ENCODE measurements around the gene ATXN3L.
A peak's percentile ranks its signal among the peaks of the same experiment; 100 is the strongest.
"Not testable (repeated sequence)": the region's sequence is repeated elsewhere in the genome, so short reads cannot be mapped to it uniquely, and the experiment has no call there.

Gene ATXN3L

GRCh38 chrX:13307041-13307440 lies 12.8 kb downstream of the ATXN3L start:
- TF ChIP-seq, protein P1, sequence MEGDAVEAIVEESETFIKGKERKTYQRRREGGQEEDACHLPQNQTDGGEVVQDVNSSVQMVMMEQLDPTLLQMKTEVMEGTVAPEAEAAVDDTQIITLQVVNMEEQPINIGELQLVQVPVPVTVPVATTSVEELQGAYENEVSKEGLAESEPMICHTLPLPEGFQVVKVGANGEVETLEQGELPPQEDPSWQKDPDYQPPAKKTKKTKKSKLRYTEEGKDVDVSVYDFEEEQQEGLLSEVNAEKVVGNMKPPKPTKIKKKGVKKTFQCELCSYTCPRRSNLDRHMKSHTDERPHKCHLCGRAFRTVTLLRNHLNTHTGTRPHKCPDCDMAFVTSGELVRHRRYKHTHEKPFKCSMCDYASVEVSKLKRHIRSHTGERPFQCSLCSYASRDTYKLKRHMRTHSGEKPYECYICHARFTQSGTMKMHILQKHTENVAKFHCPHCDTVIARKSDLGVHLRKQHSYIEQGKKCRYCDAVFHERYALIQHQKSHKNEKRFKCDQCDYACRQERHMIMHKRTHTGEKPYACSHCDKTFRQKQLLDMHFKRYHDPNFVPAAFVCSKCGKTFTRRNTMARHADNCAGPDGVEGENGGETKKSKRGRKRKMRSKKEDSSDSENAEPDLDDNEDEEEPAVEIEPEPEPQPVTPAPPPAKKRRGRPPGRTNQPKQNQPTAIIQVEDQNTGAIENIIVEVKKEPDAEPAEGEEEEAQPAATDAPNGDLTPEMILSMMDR (IDR thresholded peaks at IDR 0.05; ENCODE audit: low read depth, low read length): no peak
- Histone ChIP-seq H3K9me3 (ENCODE audit: severe bottlenecking) (peaks cover 3% of the 10 kb centered on the region), H3K27me3 (ENCODE audit: insufficient read depth, low read depth, severe bottlenecking) (no peaks in the 10 kb centered on the region), H3K4me3 (ENCODE audit: low read depth, low read length) (no peak overlapping the region), H3K36me3 (no peaks in the 10 kb centered on the region), H3K27ac (no peak overlapping the region)
- DNase-seq: no peak

DNA sequence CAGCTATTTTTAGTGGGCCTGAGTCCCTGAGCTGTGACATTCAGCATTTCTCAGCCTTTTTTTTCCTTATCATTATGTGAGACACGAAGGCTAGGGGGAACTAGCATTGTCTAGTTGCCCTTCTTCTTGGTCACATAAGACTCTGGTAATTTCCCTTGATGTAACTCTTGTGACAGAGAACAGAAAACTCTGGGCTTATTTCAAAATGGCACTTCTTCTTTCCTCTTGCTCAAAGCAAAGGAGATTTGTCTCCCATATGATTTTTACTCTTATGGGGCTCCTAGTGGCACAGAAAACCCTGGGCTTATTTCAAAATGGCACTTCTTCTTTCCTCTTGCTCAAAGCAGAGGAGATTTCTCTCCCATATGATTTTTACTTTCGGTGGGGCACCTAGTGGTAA lies 14.7 kb downstream of the ATXN3L start:
- peak overlapping the region; percentile 78 for H3K27ac ChIP-seq

GRCh38 chrX:13304052-13304451 lies 15.8 kb downstream of the ATXN3L start:
- DNase-seq: no peak
- Histone ChIP-seq H3K36me3 (no peaks in the 10 kb centered on the region), H3K9me3 (ENCODE audit: severe bottlenecking) (peaks cover 3% of the 10 kb centered on the region), H3K27me3 (ENCODE audit: insufficient read depth, low read depth, severe bottlenecking) (no peaks in the 10 kb centered on the region), H3K4me3 (ENCODE audit: low read depth, low read length) (no peak overlapping the region), H3K27ac (peak overlapping the region; percentile 78)
- TF ChIP-seq, protein P1 (IDR thresholded peaks at IDR 0.05; ENCODE audit: low read depth, low read length): no peak

More for the DNA sequence above, 14.7 kb downstream of the ATXN3L start:
- peaks cover 3% of the 10 kb centered on the region for H3K9me3 ChIP-seq (ENCODE audit: severe bottlenecking)
- DNase-seq: peak; percentile 38
- H3K36me3 ChIP-seq: no peaks in the 10 kb centered on the region
- TF ChIP-seq, protein P1 (IDR thresholded peaks at IDR 0.05; ENCODE audit: low read depth, low read length): no peak
- H3K4me3 ChIP-seq (ENCODE audit: low read depth, low read length): no peak overlapping the region
- no peaks in the 10 kb centered on the region for H3K27me3 ChIP-seq (ENCODE audit: insufficient read depth, low read depth, severe bottlenecking)

DNA sequence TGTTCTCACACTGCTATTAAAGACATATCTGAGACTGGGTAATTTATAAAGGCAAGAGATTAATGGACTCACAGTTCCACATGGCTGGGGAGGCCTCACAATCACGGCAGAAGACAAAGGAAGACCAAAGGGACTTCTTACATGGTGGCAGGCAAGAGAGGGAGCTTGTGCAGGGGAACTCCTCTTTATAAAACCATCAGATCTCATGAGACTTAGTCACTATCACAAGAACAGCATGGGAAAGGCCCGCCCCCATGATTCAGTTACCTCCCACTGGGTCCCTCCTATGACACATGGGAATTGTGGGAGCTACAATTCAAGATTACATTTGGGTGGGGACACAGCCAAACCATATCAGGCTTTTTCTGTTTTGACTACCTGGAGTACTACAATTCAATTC lies 16.6 kb downstream of the ATXN3L start:
- H3K36me3 ChIP-seq; H3K27me3 ChIP-seq (ENCODE audit: insufficient read depth, low read depth, severe bottlenecking); H3K27ac ChIP-seq; H3K9me3 ChIP-seq (ENCODE audit: severe bottlenecking); DNase-seq; H3K4me3 ChIP-seq (ENCODE audit: low read depth, low read length): not testable (repeated sequence)

DNA sequence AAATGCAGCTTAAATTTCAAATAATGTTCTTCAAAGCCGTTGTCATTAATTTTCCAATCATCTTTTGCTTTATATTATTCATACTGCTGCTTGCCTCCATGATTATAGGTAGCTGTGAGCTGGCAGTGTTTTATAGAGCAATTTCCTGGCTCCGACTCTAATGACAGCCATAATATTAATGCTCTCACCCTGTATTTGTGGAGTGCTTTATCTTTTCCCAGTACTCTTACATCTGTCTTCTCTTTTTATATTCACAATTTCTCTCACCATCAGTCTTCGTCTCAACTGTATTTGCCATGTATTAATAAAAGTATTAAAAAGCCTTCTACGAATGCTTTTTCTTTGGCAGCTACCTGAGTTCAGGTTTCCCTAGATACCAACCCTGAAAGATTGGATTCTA lies 21.0 kb downstream of the ATXN3L start:
- TF ChIP-seq, protein P1 (IDR thresholded peaks at IDR 0.05; ENCODE audit: low read depth, low read length): no peak
- Histone ChIP-seq H3K4me3 (ENCODE audit: low read depth, low read length) (no peak overlapping the region), H3K27me3 (ENCODE audit: insufficient read depth, low read depth, severe bottlenecking) (no peaks in the 10 kb centered on the region), H3K9me3 (ENCODE audit: severe bottlenecking) (peaks cover 3% of the 10 kb centered on the region), H3K36me3 (no peaks in the 10 kb centered on the region), H3K27ac (no peak overlapping the region)
- no peak for DNase-seq

GRCh38 chrX:13295841-13296240 lies 24.0 kb downstream of the ATXN3L start:
- no peaks in the 10 kb centered on the region for H3K27me3 ChIP-seq (ENCODE audit: insufficient read depth, low read depth, severe bottlenecking)
- no peak for DNase-seq
- H3K9me3 ChIP-seq (ENCODE audit: severe bottlenecking): no peaks in the 10 kb centered on the region
- no peak overlapping the region for H3K27ac ChIP-seq
- no peak overlapping the region for H3K4me3 ChIP-seq (ENCODE audit: low read depth, low read length)
- TF ChIP-seq, protein P1 (IDR thresholded peaks at IDR 0.05; ENCODE audit: low read depth, low read length): no peak
- H3K36me3 ChIP-seq: no peaks in the 10 kb centered on the region

Measured in WERI-Rb-1 (cell line).